Liver (tissue), 3 donors: ENCODE measurements around the gene RBSN.

Source experiments
- CTCF ChIP-seq: fragments of 150-350 bp; IDR thresholded peaks from 2 replicates; pipeline ENCODE4 v1.5.1; 2017; ENCODE audit warnings: improper control_type of control experiment, low read depth, low read length; ENCODE audit not compliant: missing input control
- JUND ChIP-seq, 2 donors: IDR thresholded peaks; 2 replicates each; pipeline ENCODE4 v1.6.1; 2016; ENCODE audit warnings: antibody characterized with exemption in 2 of 2
- donor health status: healthy.
- donor health status: healthy.

- TF ChIP-seq CTCF (no peak), JUND (IDR thresholded peaks at IDR 0.05) (no peak)
Measured at GRCh38 chr3:15108869-15109268, 9.9 kb upstream of the RBSN start.
